Measurements from ENCODE around the gene HDHD2.

DNA sequence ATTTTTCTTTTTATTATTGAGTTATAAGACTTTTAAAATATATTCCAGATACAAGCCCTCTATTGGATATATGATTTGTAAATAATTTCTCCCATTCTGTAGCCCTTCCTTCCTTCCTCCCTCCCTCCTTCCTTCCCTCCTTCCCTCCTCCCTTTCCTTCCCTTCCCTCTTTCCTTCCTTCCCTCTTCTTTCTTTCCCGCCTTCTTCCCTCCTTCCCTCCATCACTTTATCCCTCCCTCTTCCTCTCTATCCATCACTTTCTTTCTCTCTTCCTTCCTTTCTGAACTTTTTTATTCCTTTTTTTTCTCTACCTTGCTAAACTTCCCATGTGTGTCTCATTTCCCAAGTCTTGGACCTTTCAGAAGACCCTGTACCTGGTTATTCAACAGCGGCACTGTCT lies 69.4 kb downstream of the HDHD2 start:
- TF ChIP-seq, protein P1, sequence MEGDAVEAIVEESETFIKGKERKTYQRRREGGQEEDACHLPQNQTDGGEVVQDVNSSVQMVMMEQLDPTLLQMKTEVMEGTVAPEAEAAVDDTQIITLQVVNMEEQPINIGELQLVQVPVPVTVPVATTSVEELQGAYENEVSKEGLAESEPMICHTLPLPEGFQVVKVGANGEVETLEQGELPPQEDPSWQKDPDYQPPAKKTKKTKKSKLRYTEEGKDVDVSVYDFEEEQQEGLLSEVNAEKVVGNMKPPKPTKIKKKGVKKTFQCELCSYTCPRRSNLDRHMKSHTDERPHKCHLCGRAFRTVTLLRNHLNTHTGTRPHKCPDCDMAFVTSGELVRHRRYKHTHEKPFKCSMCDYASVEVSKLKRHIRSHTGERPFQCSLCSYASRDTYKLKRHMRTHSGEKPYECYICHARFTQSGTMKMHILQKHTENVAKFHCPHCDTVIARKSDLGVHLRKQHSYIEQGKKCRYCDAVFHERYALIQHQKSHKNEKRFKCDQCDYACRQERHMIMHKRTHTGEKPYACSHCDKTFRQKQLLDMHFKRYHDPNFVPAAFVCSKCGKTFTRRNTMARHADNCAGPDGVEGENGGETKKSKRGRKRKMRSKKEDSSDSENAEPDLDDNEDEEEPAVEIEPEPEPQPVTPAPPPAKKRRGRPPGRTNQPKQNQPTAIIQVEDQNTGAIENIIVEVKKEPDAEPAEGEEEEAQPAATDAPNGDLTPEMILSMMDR (IDR thresholded peaks at IDR 0.05) = no peak
- no peak for TF ChIP-seq POLR2A (IDR thresholded peaks at IDR 0.05)
- no peak for TF ChIP-seq EP300 (IDR thresholded peaks at IDR 0.05)

Measured in tibial nerve (tissue), 4 donors.